Hindlimb muscle (tissue), 1 donor: ENCODE data around the gene PACRG. TPM values are rescaled to one million over a fixed set of nuclear protein-coding genes. Genes with fewer than 3 reads are reported as not detected.

Experiments used
- DNase-seq: peaks from one replicate; pipeline ENCODE4 v3.0.0-alpha.2; 2013
- polyA plus RNA-seq: library from polyadenylated mRNA; unstranded; fragments of 120-200 nt; gene quantifications from one replicate; pipeline ENCODE4 v1.2.1, GENCODE V29; 2013; ENCODE audit not compliant: insufficient read length

The PACRG gene
- polyA plus RNA-seq, 1 donor, result 1.7 TPM

DNA sequence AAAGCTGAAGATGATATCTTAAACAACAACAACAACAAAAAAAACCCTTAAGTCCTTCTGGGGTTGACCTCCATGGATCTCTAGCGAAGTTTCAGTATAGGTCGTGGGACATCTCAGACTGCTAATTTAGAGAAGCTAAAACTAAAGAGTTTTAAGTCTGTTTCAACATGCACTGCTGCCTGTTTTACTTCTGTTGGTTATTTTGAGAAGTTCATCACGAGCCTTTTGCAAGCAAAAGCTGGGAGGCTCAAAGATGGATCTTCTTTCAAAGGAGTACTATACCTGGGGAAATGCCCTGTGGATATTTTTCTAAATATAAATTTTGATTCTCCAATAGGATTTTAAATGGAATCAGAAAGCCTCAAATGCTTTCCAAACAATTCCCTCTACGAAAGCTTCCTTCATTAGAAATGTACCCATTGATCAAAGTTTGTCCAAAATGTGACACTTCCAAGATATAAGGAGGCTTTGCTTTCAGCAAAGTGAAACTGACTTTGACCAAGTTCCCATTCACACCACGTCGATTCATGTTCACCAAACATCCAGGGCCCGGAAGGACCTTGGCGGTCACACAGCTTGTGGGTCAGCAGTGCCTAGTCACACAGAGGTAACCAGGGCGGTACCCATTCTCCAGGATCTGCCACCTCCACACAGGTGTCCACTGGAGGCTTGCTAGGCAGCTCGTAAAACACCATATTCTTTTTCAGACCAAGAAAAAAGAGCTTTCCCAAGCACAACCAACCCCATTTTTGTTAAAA, 592.0 kb downstream of the PACRG start:
- DNase-seq, result no peak

DNA sequence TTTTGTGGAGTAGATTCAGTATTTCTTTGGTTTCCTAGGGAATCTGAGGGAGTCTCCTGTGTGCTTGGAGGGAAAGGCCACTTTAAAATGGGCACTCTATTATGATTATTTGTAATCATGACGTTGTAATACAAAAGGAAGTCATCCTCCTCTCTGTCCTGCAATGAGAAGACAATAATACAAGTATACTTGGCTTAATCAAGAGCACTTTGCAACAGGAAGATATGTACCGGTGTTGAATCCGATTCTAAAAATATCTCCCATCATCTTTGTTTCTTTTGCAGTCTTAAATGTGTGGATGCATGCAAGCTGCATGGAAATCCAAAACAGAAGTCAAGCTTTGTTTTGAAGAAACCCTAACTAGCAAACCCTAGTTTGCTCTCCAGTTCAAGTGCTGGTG, 592.6 kb downstream of the PACRG start:
- no peak for DNase-seq

DNA sequence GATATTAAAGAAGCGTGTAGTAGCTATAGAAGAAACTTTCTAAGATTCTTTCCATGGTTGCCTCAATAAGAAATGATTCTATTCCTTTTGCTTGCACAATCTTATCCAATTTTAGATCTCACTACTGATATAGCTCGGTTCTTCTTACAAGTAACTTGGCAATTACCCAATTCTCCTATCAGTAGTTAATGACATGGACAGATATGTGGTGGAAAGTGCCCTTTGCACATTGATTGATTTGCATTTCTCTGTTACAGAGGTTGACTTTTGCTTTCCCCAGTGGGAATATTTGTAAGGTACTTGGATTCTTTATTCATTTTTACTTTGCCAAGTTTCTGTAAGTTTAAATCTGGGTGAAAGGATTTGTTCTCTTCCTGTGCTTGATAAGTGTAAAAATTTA, 593.0 kb downstream of the PACRG start:
- DNase-seq, result no peak

DNA sequence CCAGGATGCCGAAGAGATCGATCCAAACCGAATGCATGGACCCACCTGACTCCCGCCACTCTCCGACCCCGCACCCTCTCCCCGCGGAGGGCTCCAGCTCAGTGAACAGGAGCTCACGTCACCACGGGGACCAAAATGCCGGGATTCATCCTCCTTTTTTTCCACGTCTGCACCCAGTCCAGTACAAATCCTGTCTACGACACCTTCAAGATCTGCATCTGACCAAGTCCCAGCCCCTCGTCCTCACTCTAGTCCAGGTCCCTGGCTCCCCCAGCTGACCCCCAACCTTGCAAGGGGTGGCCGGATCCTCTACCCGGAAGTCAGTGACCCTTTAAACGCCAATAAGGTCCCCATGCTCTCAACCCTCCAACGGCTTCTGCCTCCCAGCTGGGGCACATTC, 593.9 kb downstream of the PACRG start:
- DNase-seq, result no peak

DNA sequence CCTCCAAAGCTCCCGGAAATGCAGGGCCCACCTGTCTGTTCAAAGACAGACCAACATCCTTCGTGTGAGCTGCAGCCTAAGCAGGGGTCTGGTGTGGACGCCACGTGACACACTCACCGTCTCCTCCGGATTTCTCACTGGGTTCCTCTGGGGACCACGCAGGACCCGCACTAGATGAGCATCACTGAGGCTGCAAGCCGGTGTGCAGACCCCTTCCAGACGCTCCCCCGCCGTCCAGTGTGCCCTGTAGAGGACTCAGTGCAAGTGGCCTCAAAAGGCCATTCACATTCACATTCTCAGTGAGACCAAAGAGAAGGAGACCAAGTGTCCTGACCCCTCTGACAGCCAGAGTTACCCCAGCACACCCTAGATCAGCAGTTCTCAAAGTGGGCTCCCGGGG, 595.5 kb downstream of the PACRG start:
- no peak for DNase-seq

DNA sequence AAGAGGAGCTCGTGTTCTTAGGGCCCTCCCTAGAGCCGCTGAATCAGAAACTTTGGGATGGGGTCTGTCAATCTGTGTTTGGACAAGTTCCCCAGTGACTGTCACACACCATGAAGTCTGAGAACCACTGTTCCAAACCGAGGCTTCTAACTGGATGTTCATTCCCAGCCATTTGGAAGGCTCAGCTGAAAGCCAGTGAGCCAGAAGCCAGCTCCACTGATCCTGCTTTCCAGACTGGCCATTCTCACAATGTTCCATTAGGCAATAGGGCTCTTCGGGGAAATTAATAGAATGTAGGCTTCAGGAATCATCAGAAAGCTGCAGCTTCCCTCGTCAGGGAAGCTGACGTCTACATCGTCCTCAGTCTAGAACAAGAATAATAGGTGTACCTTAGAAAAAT, 595.9 kb downstream of the PACRG start:
- DNase-seq, result peak; percentile 49

DNA sequence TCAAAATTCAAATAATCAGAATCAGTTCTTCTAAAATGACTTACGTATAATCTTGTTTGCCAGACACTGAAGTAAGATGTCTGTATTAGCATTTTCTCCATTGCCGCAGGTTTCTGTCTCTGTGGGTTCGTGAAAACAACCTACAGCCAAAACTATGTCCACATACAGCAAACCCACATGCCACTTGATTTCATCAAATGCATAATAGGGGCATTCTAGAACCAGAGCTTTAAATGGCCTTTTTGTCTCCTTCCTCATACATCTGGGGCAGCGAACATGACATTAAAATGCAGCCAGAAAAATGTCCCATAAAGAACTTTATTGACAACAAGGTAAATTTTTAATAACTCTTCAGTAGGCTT, 596.5 kb downstream of the PACRG start:
- DNase-seq, result no peak

DNA sequence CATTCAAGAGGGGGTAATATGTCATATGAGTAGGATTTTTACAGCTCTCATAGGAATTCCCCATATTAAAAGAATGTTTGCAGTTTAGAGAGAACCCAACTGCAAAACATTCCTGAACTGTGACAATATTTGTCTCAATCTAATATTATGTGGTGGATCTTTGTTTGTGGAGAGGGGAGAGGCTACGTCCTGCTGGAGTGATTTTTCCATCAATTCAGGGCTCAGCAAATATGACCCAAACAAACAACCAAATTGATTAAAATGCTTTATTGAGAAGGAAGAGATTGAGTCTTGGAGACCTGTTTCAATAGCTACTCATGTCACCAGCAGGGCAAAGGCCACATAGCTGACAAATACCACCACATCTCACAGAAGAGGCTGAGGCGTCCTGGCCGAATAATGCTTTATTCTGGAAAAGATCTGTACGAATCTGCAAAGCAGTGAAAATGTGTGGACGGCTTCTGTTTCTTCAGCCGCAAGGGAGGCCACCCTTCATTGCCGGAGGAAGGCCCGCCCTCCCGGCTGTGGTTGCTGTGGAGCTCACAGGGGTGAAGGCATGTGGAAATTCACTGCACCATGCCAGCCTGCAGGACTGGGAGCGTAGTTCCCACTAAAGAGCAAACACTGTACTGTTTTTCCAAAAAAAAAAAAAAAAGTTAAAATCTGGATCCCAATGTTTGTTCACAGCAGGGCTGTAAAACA, 597.1 kb downstream of the PACRG start:
- DNase-seq, result no peak

DNA sequence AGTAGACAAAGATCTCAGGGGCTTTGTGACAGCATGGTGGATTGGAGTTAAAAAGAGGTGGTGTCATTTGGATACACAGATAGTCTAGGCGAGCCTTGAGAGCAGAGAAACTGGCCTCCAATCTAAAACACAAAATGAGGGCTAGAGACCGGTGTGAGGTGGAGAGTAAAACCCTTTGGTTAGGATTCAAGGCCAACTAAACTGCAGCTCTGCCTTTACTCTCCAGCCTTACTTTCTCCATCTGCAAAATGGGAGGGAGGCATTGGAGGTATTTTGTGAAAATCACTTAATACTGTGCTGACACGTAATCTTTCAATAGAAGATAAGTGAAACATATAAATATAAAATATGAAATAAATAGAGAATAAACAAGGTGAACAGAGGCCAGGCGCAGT, 597.6 kb downstream of the PACRG start:
- DNase-seq, result no peak

DNA sequence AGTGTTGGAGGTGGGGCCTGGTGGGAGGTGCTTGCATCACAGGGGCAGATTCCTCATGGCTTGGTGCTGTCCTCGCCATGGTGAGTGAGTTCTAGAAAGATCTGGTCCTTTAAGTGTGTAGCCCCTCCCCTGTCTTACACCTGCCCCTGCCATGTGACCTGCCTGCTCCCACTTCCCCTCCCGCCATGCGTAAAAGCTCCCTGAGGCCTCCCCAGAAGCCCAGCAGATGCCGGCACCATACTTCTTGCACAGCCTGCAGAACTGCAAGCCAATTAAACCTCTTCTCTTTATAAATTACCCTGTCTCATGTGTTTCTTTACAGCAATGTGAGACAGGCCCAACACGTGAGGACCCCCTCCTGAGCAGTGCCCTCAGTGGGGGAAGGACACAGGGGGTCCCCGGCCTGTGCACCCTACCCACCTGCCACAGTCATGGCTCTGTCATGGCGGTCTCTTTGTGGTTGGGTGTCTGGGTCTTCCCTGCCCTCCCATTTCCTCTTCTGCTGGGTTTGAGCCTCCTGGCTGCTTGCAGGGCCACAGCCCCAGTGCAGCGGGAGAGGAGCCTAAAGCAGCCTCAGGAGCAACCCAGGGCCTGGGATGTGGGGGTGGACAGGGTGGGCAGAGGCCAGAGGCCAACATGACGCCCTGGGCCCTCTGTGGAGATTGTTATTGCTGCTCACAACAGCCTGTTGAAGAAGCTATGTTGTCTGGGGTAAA, 599.5 kb downstream of the PACRG start:
- no peak for DNase-seq

DNA sequence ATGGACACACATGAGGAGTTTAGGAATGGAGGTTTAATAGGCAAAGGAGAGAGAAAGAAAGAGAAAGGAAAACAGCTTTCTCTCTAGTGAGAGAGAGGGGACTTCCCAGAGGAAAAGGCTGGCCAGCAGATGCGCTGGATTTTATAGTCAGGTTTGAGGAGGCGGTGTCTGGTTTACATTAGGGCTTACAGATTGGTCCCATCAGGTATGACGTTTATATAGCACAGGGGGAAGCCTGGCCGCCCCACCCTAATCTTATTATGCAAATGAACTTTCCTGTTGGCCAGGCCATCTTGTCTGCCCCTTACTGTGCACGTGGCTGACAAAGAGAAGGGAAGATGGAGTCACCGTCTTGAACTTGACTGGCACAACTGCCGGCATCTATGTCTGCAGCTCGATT, 600.1 kb downstream of the PACRG start:
- DNase-seq, result no peak

DNA sequence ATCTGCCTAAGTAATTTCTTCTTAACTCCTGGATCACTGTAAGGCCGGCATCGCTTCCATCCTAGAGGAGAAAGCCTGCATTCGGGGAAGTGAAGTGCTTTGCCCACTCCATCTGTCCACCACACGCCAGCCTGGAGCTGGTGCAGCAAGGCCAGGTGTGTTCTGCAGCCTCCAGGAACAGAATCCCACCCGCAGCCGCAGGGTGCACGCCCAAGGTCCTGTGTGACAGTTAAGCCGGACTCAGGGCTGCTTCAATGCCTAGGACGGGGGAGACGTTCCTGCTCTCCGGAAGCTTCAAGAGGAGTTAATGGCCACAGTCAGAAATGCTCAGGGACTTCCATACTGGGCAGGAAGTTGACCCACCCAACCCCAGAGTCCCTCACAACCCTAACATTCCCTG, 600.6 kb downstream of the PACRG start:
- no peak for DNase-seq

DNA sequence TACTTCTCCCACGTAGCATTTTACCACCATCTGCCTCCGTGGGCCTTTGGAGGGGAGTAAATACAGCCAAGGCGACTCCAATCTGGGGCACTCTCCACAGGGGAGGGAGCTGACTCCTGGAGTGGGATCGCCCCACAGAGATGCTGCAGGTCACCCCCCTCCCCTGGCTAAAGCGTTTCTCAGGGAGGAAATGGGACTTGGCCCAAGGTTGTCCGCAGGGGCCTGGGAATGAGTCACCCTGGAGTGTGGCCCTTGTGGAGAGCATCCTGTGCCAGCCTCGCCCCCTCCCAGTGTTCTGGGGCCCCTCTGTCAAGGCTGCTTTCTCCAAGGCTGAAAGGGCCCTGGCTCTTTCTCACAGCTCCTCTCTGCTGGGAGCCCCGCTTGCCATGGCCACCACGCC, 602.2 kb downstream of the PACRG start:
- DNase-seq, result no peak

DNA sequence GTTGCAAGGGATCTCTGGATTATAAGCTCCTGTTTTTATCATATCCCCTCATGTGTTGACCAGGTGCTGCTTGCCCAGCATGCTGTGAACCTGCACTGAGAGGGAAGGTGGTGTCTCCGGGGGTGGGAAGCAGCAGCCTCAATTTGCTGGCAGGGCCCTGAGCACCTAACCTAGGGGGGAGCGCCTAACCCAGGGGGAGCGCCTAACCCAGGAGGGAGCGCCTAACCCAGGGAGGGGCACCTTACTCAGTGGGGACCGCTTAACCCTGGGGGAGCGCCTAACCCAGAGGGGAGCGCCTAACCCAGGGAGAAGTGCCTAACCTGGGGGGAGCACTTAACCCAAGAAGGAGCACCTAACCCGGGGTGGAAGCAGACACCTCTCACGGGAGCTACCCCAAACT, 603.5 kb downstream of the PACRG start:
- no peak for DNase-seq

DNA sequence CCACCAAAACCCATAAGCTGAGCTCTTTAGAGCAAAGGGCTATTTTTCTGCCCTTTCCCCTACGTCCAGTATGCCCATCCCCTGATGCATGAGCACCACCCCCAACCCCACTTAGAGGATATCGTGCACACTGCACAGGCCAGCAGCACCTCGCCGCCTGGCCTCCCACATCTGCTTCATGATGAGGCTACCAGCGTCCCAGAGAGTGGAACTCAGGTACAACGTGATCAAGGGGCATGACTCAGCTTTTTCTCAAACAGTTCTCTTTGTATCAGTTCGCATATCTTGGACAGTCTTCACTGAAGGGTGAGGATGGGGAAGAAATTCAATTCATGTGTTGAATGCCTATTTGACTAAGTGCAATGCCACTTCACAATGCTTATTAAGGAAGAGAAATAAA, 604.8 kb downstream of the PACRG start:
- no peak for DNase-seq

DNA sequence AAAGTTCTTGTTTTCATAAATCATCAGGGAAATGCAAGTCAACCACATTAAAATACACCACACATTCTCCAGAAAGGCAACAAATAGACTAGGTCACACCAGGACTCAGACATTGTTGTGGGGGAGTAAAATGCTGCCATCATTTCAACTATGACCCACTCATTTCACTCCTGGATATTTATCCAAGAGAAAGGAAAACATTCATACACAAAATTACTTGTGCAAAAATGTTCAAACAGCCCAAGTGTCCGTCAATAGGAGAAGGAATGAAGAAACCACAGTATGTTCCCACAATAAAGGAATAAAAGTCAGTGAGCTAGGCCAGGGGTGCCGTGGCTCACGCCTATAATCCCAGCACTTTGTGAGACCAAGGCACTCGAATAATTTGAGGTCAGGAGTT, 605.3 kb downstream of the PACRG start:
- DNase-seq, result no peak

DNA sequence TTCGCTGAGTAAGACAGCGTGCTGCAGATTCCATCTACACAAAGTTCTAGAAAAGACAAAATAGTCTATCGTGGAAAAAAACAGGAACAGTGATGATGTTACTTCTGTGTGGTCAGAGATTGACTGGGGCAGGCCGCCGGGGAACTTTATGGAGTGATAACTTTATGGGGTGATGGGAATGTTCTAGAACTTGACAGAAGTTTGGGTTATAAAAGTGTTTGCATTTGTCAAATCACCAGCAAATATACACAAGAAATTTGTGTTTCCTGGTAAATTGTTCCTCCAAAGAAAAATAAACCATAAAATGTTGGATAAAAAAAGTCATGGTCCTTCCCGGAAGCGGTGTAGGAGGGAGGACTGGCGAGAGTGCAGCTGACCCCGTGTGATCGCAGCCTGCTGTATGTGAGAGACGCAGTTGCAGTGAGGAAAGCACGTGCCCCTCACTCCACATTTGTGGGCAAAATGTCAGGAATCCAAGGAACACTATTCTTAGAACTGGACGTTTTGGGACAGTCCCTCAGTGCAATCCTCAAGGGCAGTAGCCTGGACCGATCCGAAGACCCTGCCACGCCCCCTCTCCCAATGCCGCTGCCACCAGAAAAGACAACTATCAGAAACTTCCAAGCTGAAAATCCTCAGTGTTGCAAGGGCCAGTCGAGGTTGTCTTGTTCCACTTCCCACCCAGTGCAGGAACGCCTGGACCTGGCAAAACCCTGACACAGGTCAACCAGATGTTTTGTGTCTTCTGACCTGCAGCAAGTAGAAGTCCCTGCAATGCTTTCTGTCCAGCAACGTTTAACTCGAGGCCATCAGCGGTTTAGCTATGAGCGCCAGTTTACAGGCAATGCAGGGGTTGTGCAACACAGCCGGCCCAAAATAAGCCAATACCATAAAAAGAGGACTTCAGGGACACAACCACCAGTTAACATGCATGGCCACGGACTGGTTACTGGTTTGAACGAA, 606.2 kb downstream of the PACRG start:
- DNase-seq, result no peak

DNA sequence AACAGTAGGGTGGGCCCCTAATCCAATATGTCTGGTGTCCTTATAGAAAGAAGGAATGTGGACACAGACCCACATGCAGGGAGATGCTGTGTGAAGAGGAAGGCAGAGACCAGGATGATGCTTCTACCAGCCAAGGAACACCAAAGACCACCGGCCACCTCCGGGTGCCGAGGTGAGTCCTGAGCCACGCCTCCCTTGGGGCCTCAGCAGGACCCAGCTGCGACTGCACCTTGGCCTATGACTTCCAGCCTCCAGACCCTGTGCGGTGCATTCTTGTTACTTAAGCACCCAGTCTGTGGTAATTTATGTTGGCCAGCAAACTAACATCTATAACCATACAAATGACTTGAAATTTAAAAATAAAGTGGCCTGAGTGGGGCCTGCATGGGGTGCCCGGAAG, 607.3 kb downstream of the PACRG start:
- DNase-seq, result no peak

DNA sequence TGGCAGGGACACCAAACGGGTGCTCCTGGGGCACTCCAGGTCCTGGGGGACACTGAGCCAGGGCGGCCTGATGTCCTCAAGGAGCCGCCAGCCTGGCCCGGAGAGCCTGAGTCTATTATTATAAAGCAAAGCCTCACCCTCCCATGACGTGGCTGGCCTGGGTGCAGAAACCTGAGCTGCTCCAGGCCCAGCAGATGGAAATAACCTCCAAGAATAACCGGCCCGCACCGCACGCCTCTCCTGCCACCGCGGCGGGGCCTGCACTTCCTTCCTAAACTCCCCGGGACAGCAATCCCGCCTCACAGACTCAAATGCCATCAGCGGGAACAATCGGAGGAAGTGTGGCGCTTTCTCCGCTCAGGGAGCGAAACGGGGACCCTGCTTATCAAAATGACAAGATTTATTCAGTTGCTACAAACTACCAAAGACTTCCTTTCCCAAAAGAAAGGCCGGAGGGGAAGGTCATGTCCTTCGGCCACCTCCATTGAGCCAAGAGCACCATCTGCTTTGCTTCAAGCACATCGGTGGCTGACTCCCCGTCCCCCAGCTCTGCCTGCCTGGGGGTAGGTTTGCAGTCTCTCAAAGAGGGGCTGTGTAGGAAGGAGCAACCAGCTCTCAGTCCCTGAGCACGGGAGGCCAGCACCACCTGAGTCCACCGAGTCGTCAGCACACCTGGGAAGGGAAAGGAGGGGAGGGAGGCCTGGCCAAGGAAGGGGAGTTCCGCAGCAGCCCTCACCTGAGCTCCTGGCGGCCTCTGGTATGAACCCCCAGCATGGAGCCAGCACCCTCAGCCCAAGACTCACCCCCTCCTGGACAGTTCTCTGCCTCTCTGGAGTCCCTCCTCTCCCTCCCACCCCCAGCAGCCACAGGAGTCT, 608.1 kb downstream of the PACRG start:
- peak; percentile 70 for DNase-seq

DNA sequence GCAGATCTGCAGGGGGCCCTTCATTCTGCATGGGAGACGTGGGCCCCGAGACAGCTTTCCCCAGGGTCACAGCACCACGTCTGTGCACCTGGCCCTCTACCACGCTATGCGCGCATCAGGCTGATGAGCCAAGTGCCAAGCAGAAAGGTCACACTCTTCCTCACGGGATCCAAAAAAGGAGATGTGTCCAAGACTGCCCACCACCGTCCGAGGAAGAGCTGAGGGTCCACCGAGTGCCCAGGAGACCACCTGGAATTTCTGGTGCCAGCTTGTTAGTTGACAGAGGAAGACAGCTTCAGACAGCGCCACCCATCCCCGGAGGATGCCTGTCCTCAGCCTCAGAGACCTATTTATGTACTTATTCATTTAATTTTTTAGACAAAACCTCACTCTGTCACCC, 609.2 kb downstream of the PACRG start:
- no peak for DNase-seq

DNA sequence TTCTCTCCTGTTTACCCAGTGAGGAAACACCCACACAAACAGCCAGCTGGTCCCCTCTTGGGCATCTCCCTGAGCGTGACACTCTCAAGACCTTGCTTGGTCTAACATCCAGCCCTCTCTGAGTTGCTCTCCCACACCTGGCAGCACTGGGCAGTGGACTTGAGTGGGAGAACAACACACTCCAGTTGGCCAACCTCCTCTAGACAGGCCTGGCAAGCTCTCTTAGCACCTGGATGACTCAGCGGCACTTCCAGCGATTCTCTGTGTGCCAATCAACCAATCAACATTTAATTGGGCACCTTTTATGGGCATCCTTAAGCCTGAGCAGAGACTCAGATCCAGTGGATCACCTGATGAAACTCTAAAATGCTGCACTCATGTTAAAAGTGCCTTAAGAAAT, 610.2 kb downstream of the PACRG start:
- no peak for DNase-seq
